Cardiac fibroblast (primary cell): ENCODE data around the gene RAB41.
A peak's percentile ranks its signal among the peaks of the same experiment; 100 is the strongest.

Experiments used
- DNase-seq, 2 donors: peaks; one replicate each; pipeline versions ENCODE4 v3.0.0 to v3.0.0-alpha.2; 2010; ENCODE audit warnings: low read depth in 2 of 2
- H3K4me3 ChIP-seq, 2 donors: replicated peaks in 1 of 2; 1 replicate in 1 of 2; 2 replicates in 1 of 2; pipeline ENCODE4 v1.5.1; 2011; ENCODE audit warnings: low read depth in 2 of 2, low read length in 2 of 2, mild to moderate bottlenecking in 2 of 2, moderate library complexity in 1 of 2
- CTCF ChIP-seq: IDR thresholded peaks from one replicate; pipeline ENCODE4 v1.5.1; 2011; ENCODE audit warnings: low read depth, mild to moderate bottlenecking, low read length, inconsistent platforms

Gene RAB41

GRCh38 chrX:70289168-70289792 lies 7.3 kb downstream of the RAB41 start:
- peak overlapping the region; percentile 69 to 78 for H3K4me3 ChIP-seq
- DNase-seq = peak in 1 of 2 donors; percentile 25
- TF ChIP-seq CTCF = no peak

GRCh38 chrX:70289793-70290770 lies 8.1 kb downstream of the RAB41 start, which contains the start of the genes KIF4A and PDZD11:
Gene KIF4A, plus strand, starts transcription at chrX:70290104. Its CDS starts 355 bp downstream, at chrX:70290459.
Gene PDZD11, minus strand, starts transcription at chrX:70289927. Its CDS starts 586 bp downstream, at chrX:70289341.
- peak within 1 kb of the TSS; percentile 69 to 78 for H3K4me3 ChIP-seq
- TF ChIP-seq CTCF = no peak
- DNase-seq = peak; percentile 83

- DNase-seq = peak; percentile 11 to 26
- no peak for TF ChIP-seq CTCF
- no peak overlapping the region for H3K4me3 ChIP-seq
Measured at GRCh38 chrX:70292788-70293187, 10.8 kb downstream of the RAB41 start.

- H3K4me3 ChIP-seq = no peak overlapping the region
- peak in 1 of 2 donors; percentile 39 for DNase-seq
- TF ChIP-seq CTCF = no peak
Measured at GRCh38 chrX:70293621-70294020, 11.6 kb downstream of the RAB41 start.

- peak; percentile 75 for DNase-seq
- TF ChIP-seq CTCF = no peak
- H3K4me3 ChIP-seq = no peak overlapping the region
Measured at GRCh38 chrX:70301716-70302115, 19.7 kb downstream of the RAB41 start.

GRCh38 chrX:70313503-70313902 lies 31.5 kb downstream of the RAB41 start:
- DNase-seq = peak; percentile 28 to 34
- TF ChIP-seq CTCF = no peak
- no peak overlapping the region for H3K4me3 ChIP-seq
